ENCODE data around the gene GSS.

Gene GSS

DNA sequence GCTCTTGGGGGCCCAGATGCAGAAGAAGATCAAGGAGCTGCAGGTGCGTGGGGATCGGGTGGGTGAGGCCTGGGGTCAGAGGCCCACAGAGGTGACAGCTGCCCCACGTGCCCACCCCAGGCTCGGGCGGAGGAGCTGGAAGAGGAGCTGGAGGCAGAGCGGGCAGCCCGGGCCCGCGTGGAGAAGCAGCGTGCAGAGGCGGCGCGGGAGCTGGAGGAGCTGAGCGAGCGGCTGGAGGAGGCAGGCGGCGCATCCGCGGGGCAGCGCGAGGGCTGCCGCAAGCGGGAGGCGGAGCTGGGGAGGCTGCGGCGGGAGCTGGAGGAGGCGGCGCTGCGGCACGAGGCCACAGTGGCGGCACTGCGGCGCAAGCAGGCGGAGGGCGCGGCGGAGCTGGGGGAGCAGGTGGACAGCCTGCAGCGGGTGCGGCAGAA, 41.5 kb upstream of the GSS start:
- Histone ChIP-seq H3K79me2 (ENCODE audit: insufficient read depth, low read length) (no peaks in the 10 kb centered on the region), H3K36me3 (ENCODE audit: insufficient read depth, low read length) (peaks cover 28% of the 10 kb centered on the region)
- TF ChIP-seq, protein P1, sequence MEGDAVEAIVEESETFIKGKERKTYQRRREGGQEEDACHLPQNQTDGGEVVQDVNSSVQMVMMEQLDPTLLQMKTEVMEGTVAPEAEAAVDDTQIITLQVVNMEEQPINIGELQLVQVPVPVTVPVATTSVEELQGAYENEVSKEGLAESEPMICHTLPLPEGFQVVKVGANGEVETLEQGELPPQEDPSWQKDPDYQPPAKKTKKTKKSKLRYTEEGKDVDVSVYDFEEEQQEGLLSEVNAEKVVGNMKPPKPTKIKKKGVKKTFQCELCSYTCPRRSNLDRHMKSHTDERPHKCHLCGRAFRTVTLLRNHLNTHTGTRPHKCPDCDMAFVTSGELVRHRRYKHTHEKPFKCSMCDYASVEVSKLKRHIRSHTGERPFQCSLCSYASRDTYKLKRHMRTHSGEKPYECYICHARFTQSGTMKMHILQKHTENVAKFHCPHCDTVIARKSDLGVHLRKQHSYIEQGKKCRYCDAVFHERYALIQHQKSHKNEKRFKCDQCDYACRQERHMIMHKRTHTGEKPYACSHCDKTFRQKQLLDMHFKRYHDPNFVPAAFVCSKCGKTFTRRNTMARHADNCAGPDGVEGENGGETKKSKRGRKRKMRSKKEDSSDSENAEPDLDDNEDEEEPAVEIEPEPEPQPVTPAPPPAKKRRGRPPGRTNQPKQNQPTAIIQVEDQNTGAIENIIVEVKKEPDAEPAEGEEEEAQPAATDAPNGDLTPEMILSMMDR (IDR thresholded peaks at IDR 0.05; ENCODE audit: low read length) = no peak
- no peak for TF ChIP-seq EZH2 (IDR thresholded peaks at IDR 0.05; ENCODE audit: borderline replicate concordance, low read length)

DNA sequence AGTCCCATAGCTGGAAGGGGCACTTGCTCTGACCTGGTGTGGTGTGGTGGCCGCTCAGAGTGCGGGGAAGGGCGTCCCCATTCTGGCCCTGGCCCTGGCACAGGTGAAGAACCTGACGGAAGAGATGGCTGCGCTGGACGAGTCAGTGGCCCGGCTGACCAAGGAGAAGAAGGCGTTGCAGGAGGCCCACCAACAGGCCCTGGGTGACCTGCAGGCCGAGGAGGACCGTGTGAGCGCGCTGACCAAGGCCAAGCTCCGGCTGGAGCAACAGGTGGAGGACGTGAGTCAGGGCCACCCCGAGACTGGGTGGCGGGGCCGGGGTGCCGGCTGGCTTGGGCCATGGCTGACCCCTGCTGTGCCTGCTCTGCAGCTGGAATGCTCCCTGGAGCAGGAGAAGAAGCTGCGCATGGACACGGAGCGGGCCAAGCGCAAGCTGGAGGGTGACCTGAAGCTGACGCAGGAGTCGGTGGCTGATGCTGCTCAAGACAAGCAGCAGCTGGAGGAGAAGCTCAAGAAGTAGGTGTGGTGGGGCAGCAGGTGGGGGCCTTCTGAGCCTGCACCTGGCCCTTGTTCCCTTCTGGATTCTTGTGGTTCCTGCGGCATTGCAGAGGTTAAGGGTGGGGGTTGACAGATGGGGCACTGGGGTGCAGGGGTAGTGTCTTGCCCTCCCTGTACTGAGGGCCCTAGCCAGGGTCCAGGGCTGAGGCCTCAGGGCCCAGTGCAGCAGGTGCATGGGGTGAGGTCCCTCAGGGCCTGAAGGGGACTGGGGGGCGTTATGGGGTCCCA, 40.8 kb upstream of the GSS start:
- Histone ChIP-seq H3K9me2 (ENCODE audit: low read depth, low read length) (no peaks in the 10 kb centered on the region), H3F3A (ENCODE audit: insufficient read depth, low read length) (no peaks in the 10 kb centered on the region), H2AFZ (ENCODE audit: low read length) (no peak overlapping the region), H3K4me2 (ENCODE audit: low read length) (no peak overlapping the region), H4K20me1 (ENCODE audit: insufficient read depth, low read length) (no peaks in the 10 kb centered on the region), H3K79me2 (ENCODE audit: insufficient read depth, low read length) (no peaks in the 10 kb centered on the region), H3K36me3 (ENCODE audit: insufficient read depth, low read length) (peaks cover 23% of the 10 kb centered on the region), H3K4me3 (ENCODE audit: low read depth, low read length, poor library complexity, severe bottlenecking) (no peak overlapping the region), H3K9me3 (ENCODE audit: low read length) (no peaks in the 10 kb centered on the region), H3K4me1 (ENCODE audit: insufficient read depth, low read length, severe bottlenecking) (peaks cover 3% of the 10 kb centered on the region), H3K27ac (ENCODE audit: low read depth, low read length, poor library complexity, severe bottlenecking) (no peak overlapping the region), H3K27me3 (ENCODE audit: insufficient read depth, low read length) (no peaks in the 10 kb centered on the region), H3K9ac (ENCODE audit: low read length) (no peak overlapping the region)
- TF ChIP-seq EZH2 (IDR thresholded peaks at IDR 0.05; ENCODE audit: borderline replicate concordance, low read length) = no peak
- TF ChIP-seq, protein P1 (IDR thresholded peaks at IDR 0.05; ENCODE audit: low read length) = no peak

More for the DNA sequence above, 41.5 kb upstream of the GSS start:
- peaks cover 3% of the 10 kb centered on the region for H3K4me1 ChIP-seq (ENCODE audit: insufficient read depth, low read length, severe bottlenecking)
- H2AFZ ChIP-seq (ENCODE audit: low read length) = no peak overlapping the region
- H3K27me3 ChIP-seq (ENCODE audit: insufficient read depth, low read length) = no peaks in the 10 kb centered on the region
- H4K20me1 ChIP-seq (ENCODE audit: insufficient read depth, low read length) = no peaks in the 10 kb centered on the region
- H3K9me2 ChIP-seq (ENCODE audit: low read depth, low read length) = no peaks in the 10 kb centered on the region
- no peak overlapping the region for H3K9ac ChIP-seq (ENCODE audit: low read length)
- H3K27ac ChIP-seq (ENCODE audit: low read depth, low read length, poor library complexity, severe bottlenecking) = no peak overlapping the region
- no peaks in the 10 kb centered on the region for H3K9me3 ChIP-seq (ENCODE audit: low read length)
- H3K4me3 ChIP-seq (ENCODE audit: low read depth, low read length, poor library complexity, severe bottlenecking) = no peak overlapping the region
- H3K4me2 ChIP-seq (ENCODE audit: low read length) = no peak overlapping the region; the same call in 1 of the 2 replicates
- no peaks in the 10 kb centered on the region for H3F3A ChIP-seq (ENCODE audit: insufficient read depth, low read length)

- no peak overlapping the region for H2AFZ ChIP-seq (ENCODE audit: low read length)
- no peak for TF ChIP-seq EZH2 (IDR thresholded peaks at IDR 0.05; ENCODE audit: borderline replicate concordance, low read length)
- TF ChIP-seq, protein P1 (IDR thresholded peaks at IDR 0.05; ENCODE audit: low read length) = no peak
- H3K9me2 ChIP-seq (ENCODE audit: low read depth, low read length) = no peaks in the 10 kb centered on the region
- no peaks in the 10 kb centered on the region for H3F3A ChIP-seq (ENCODE audit: insufficient read depth, low read length)
- H3K4me1 ChIP-seq (ENCODE audit: insufficient read depth, low read length, severe bottlenecking) = peaks cover 3% of the 10 kb centered on the region
- H3K9ac ChIP-seq (ENCODE audit: low read length) = no peak overlapping the region
- H3K9me3 ChIP-seq (ENCODE audit: low read length) = no peaks in the 10 kb centered on the region
- no peak overlapping the region for H3K27ac ChIP-seq (ENCODE audit: low read depth, low read length, poor library complexity, severe bottlenecking)
- H3K36me3 ChIP-seq (ENCODE audit: insufficient read depth, low read length) = peaks cover 22% of the 10 kb centered on the region
- H4K20me1 ChIP-seq (ENCODE audit: insufficient read depth, low read length) = no peaks in the 10 kb centered on the region
- H3K4me2 ChIP-seq (ENCODE audit: low read length) = no peak overlapping the region
- no peak overlapping the region for H3K4me3 ChIP-seq (ENCODE audit: low read depth, low read length, poor library complexity, severe bottlenecking)
- H3K27me3 ChIP-seq (ENCODE audit: insufficient read depth, low read length) = no peaks in the 10 kb centered on the region
- no peaks in the 10 kb centered on the region for H3K79me2 ChIP-seq (ENCODE audit: insufficient read depth, low read length)
Observed at GRCh38 chr20:34995696-34996095, 40.1 kb upstream of the GSS start.

Data from OCI-LY1 (cell line).